DOHH2 (cell line): ENCODE measurements around the gene SH2D7.
A peak's percentile ranks its signal among the peaks of the same experiment; 100 is the strongest.

Source experiments
- H3F3A ChIP-seq: fragments of 200-600 bp; sonication (generic), shearing (Covaris generic); 2 replicates; pipeline ENCODE4 v1.6.0; 2016; ENCODE audit warnings: antibody characterized with exemption, mild to moderate bottlenecking; ENCODE audit not compliant: control insufficient read depth, insufficient read depth
- H3K27ac ChIP-seq: fragments of 200-600 bp; sonication (generic); 2 replicates; pipeline ENCODE4 v1.5.1; 2014; ENCODE audit warnings: low read depth, mild to moderate bottlenecking, low read length, moderate library complexity
- H3K27me3 ChIP-seq: fragments of 200-600 bp; sonication (generic); 2 replicates; pipeline ENCODE4 v1.6.1; 2014; ENCODE audit warnings: mild to moderate bottlenecking, low read length, mixed read lengths; ENCODE audit not compliant: control insufficient read depth
- H3K36me3 ChIP-seq: fragments of 200-600 bp; sonication (generic); 2 replicates; pipeline ENCODE4 v1.6.1; 2014; ENCODE audit warnings: mild to moderate bottlenecking, low read length, moderate library complexity, mixed read lengths; ENCODE audit not compliant: control insufficient read depth
- H3K4me1 ChIP-seq: fragments of 200-600 bp; sonication (generic); 2 replicates; pipeline ENCODE4 v1.6.1; 2014; ENCODE audit warnings: mild to moderate bottlenecking, low read length, mixed read lengths; ENCODE audit not compliant: control insufficient read depth
- H3K4me2 ChIP-seq: fragments of 200-600 bp; sonication (generic); 2 replicates; pipeline ENCODE4 v1.6.0; 2014; ENCODE audit warnings: mild to moderate bottlenecking, low read length, moderate library complexity
- H3K4me3 ChIP-seq: fragments of 200-600 bp; sonication (generic); 2 replicates; pipeline ENCODE4 v1.5.1; 2014; ENCODE audit warnings: mild to moderate bottlenecking, low read length, mixed read lengths
- H3K79me2 ChIP-seq: fragments of 200-600 bp; sonication (generic); 2 replicates; pipeline ENCODE4 v1.6.1; 2014; ENCODE audit warnings: mild to moderate bottlenecking, low read length, mixed read lengths; ENCODE audit not compliant: control insufficient read depth
- H3K9me2 ChIP-seq: fragments of 200-600 bp; sonication (generic); replicated peaks from 2 replicates; pipeline ENCODE4 v1.6.1; 2014; ENCODE audit warnings: mild to moderate bottlenecking, low read length, mixed read lengths; ENCODE audit not compliant: control insufficient read depth
- H3K9me3 ChIP-seq: fragments of 200-600 bp; sonication (generic); 2 replicates; pipeline ENCODE4 v1.6.1; 2014; ENCODE audit warnings: antibody characterized with exemption, low read length, mixed read lengths; ENCODE audit not compliant: control insufficient read depth, insufficient read depth
- H4K20me1 ChIP-seq: fragments of 200-600 bp; sonication (generic); 2 replicates; pipeline ENCODE4 v1.6.0; 2014; ENCODE audit warnings: low read depth, mild to moderate bottlenecking, antibody characterized with exemption, low read length, moderate library complexity; ENCODE audit not compliant: control insufficient read depth, insufficient read depth
- EZH2phosphoT487 ChIP-seq: fragments of 200-600 bp; sonication (generic); IDR thresholded peaks from 2 replicates; pipeline ENCODE4 v1.6.1; 2017; ENCODE audit warnings: borderline replicate concordance, mild to moderate bottlenecking, antibody characterized with exemption, low read length, moderate library complexity, mixed read lengths
- TF ChIP-seq, protein P1 (sequence below): fragments of 200-600 bp; sonication (generic); IDR thresholded peaks from one replicate; pipeline ENCODE4 v1.5.1; 2014; ENCODE audit warnings: antibody characterized with exemption, mild to moderate bottlenecking, low read depth, low read length; ENCODE audit not compliant: poor library complexity, severe bottlenecking

Gene SH2D7

DNA sequence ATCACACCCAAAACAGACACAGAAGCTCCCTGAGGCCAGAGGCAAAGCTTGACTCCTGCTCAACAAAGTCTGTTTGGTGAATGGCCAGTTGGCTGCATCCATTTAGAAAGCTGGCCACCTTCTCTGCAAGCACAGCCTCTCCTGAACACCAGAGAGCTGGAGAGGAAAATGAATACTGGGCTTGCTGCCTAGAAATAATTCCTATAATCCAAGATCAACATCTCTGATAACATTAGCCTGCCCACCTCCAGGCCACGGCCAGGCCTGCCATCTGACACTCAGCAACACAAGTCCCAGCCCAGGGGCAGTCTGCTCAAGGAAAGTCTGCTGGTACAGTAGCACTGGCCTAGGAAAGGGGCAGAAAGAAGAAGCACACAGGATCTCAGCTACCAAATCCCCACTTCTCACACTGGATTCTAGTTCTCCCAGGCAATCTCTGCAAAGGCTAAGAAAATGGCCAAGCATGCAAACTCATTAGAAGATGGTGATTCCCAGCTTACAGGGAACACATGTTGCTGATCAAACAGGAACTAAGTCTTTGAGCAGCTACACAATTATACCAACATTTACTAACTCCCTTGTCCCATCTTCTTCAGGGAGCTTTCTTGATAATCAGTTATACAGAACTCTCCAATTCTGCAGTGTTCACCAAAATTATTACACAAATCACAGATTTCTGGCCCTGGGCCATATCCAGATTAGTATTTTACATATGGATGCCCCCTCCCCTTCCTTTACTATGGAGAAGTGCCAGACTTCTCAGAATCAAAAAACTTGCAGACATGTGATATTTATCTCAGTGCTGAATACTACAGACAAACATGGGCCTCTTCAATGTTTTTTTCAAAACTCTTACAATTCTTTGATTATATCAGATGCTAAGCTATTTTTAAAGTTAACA lies 24.8 kb upstream of the SH2D7 start:
- Histone ChIP-seq H3K79me2 (peaks cover 92% of the 10 kb centered on the region), H3F3A (no peaks in the 10 kb centered on the region), H3K27ac (no peak overlapping the region), H3K4me3 (no peak overlapping the region), H3K36me3 (peaks cover 5% of the 10 kb centered on the region; the same call in 1 of the 2 replicates), H3K9me2 (no peaks in the 10 kb centered on the region), H4K20me1 (peaks cover 5% of the 10 kb centered on the region; the same call in 1 of the 2 replicates), H3K9me3 (no peaks in the 10 kb centered on the region), H3K27me3 (no peaks in the 10 kb centered on the region), H3K4me1 (peaks cover 53% of the 10 kb centered on the region), H3K4me2 (no peak overlapping the region; the same call in 1 of the 2 replicates)
- TF ChIP-seq, protein P1, sequence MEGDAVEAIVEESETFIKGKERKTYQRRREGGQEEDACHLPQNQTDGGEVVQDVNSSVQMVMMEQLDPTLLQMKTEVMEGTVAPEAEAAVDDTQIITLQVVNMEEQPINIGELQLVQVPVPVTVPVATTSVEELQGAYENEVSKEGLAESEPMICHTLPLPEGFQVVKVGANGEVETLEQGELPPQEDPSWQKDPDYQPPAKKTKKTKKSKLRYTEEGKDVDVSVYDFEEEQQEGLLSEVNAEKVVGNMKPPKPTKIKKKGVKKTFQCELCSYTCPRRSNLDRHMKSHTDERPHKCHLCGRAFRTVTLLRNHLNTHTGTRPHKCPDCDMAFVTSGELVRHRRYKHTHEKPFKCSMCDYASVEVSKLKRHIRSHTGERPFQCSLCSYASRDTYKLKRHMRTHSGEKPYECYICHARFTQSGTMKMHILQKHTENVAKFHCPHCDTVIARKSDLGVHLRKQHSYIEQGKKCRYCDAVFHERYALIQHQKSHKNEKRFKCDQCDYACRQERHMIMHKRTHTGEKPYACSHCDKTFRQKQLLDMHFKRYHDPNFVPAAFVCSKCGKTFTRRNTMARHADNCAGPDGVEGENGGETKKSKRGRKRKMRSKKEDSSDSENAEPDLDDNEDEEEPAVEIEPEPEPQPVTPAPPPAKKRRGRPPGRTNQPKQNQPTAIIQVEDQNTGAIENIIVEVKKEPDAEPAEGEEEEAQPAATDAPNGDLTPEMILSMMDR = no peak
- TF ChIP-seq EZH2phosphoT487 = no peak

DNA sequence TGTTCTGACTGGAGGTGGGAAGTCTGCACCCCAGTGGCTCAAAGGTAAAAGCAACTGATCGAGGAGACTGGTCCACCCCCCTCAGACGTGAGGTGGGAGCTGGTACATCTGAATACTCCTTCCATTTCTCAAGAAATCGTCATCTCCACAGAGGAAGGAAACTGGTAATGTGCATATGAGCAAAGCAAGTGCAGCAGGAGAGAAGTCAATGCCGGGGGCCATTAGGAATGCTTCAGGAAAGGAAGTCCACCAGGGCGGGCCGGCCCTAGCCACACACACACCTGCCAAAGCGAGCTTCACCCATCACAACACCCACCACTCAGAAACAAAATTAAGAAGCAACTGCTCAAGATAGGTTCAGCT lies 23.3 kb upstream of the SH2D7 start:
- no peak overlapping the region for H3K27ac ChIP-seq
- H3K36me3 ChIP-seq = peaks cover 5% of the 10 kb centered on the region; the same call in 1 of the 2 replicates
- H3K9me3 ChIP-seq = no peaks in the 10 kb centered on the region
- TF ChIP-seq EZH2phosphoT487 = no peak
- TF ChIP-seq, protein P1 = no peak
- H3K79me2 ChIP-seq = peaks cover 82% of the 10 kb centered on the region
- H3F3A ChIP-seq = peaks cover 4% of the 10 kb centered on the region; the same call in 1 of the 2 replicates
- H3K27me3 ChIP-seq = no peaks in the 10 kb centered on the region
- H3K4me2 ChIP-seq = no peak overlapping the region
- H3K4me1 ChIP-seq = peaks cover 51% of the 10 kb centered on the region
- no peak overlapping the region for H3K4me3 ChIP-seq
- no peaks in the 10 kb centered on the region for H3K9me2 ChIP-seq
- H4K20me1 ChIP-seq = 0 out of 2 replicates have a peak, but pooled peaks cover 5% of the 10 kb centered on the region

DNA sequence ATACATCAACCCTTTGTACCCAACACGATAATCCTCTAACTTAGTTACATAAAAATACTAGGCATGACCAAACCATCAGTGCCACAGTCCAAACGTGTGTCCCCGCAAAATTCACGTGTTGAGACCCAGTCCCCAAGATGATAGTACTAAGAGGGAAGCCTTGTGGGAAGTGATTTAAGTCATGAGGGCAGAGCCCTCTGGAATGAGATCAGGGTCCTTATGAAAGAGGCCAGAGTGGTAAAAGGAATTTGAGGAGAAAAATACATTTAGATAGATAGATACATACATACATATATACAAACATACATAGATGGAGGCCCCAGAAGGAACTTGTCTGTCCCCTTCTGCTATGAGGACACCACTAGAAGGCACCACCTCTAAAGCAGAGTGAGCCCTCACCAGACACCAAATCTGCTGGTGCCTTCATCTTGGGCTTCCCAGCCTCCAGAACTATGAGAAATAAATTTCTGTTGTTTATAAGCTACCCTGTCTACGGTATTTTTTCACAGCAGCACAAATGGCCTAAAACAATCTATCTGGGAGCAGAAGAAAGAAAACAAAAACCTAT lies 22.8 kb upstream of the SH2D7 start:
- Histone ChIP-seq H4K20me1 (0 out of 2 replicates have a peak, but pooled peaks cover 5% of the 10 kb centered on the region), H3K4me3 (no peak overlapping the region), H3K4me1 (peaks cover 51% of the 10 kb centered on the region), H3K9me3 (no peaks in the 10 kb centered on the region), H3K36me3 (peaks cover 5% of the 10 kb centered on the region; the same call in 1 of the 2 replicates), H3K4me2 (peak overlapping the region; percentile 14; the same call in 1 of the 2 replicates), H3K27ac (no peak overlapping the region), H3K9me2 (no peaks in the 10 kb centered on the region), H3F3A (peaks cover 4% of the 10 kb centered on the region; the same call in 1 of the 2 replicates), H3K79me2 (peaks cover 80% of the 10 kb centered on the region), H3K27me3 (no peaks in the 10 kb centered on the region)
- TF ChIP-seq, protein P1 = no peak
- TF ChIP-seq EZH2phosphoT487 = no peak
